GM19397 (cell line): ENCODE measurements around the gene ATP6AP1.
"Not testable (repeated sequence)": the region's sequence is repeated elsewhere in the genome, so short reads cannot be mapped to it uniquely, and the experiment has no call there.

Source experiments
- ATAC-seq: cut with Tn5 transposase; IDR thresholded peaks from one replicate; pipeline ENCODE4 v1.9.1; 2021; ENCODE audit warnings: mild to moderate bottlenecking, moderate library complexity; ENCODE audit not compliant: unreplicated experiment

ATP6AP1 gene

DNA sequence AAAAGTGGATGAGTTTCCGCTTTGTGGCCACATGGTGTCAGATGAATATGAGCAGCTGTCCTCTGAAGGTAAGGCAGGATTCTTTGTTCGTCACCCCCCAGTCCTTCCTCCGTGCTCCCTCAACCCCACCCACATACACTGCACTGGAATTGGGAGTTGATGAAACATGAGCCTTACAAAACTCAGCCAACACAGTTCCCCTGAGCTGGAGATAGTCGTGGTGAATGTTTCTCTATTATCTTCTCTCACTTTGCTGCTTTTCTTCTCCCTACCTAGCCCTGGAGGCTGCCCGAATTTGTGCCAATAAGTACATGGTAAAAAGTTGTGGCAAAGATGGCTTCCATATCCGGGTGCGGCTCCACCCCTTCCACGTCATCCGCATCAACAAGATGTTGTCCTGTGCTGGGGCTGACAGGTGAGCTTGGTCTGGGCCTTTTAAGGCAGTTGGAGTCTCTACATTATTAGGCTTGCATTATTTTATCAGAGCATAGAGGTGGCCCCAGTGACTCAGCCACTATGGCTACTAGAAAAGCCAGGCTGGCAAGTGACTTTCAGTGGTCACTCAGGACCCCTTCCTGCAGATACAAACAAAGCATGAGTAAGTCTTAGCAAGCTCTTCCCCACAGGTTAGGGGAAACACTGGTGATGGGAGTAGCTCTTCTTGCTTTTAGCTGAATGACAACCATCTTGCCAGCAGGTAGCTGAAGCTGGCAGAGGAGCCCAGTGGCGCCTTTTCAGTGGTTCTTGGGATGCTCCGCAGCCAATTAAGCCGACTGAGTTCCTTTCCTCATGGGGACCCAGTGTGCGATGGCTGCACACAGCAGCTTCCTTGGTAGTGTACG lies 28.7 kb upstream of the ATP6AP1 start:
- ATAC-seq, result no peak

DNA sequence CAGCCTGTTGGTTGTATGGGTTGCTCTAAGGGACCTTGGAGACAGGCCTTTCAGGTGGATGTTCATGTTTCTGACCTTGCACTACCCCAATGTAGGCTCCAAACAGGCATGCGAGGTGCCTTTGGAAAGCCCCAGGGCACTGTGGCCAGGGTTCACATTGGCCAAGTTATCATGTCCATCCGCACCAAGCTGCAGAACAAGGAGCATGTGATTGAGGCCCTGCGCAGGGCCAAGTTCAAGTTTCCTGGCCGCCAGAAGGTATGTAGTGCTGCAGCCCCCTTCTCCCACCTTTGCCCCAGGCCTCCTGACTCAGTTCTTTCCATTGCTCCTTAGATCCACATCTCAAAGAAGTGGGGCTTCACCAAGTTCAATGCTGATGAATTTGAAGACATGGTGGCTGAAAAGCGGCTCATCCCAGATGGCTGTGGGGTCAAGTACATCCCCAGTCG lies 28.1 kb upstream of the ATP6AP1 start:
- not testable (repeated sequence) for ATAC-seq

- no peak for ATAC-seq
Observed at GRCh38 chrX:154401045-154401799, 27.3 kb upstream of the ATP6AP1 start.

GRCh38 chrX:154401918-154402621 lies 26.4 kb upstream of the ATP6AP1 start:
- no peak for ATAC-seq

- ATAC-seq, result no peak
Observed at GRCh38 chrX:154402622-154403127, 25.8 kb upstream of the ATP6AP1 start.

DNA sequence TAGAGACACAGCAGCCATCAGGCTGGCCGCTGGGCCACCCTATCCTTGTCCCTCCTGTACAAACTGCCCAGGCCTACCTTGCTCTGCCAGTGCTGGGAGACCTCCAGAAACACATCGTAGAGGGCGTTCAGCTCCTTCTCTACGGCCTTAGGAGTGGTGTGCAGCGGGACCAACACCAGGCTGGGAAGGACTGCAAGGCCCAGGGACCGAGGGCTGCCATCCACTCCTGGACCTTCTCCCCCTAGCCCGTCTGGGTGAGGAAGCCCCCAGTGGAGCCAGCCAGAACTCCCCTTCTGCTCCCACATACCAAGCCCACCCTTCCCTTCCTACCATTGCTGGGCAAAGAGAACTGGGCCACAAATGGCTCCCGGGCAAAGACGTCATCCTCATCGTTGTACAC lies 25.3 kb upstream of the ATP6AP1 start:
- ATAC-seq, result no peak

DNA sequence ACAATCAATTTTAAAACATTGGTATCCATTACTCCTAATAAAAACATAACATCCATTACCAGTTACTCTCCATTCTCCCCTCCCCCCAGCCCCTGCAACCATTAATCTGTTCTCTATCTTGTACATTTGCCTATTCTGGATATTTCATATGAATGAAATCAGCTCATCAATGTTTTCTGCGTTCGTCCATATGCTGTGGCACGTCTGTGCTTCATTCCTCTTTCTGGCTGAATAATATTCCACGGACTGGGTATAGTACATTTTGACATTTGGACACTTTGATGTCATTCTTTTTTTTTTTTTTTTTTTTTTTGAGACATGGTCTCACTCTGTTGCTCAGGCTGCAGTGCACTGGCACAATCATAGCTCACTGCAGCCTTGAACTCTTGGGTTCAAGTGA lies 24.6 kb upstream of the ATP6AP1 start:
- no peak for ATAC-seq

GRCh38 chrX:154404625-154405192 lies 23.8 kb upstream of the ATP6AP1 start:
- ATAC-seq, result no peak

GRCh38 chrX:154408659-154409221 lies 19.7 kb upstream of the ATP6AP1 start:
- ATAC-seq, result no peak

- no peak for ATAC-seq
Observed at GRCh38 chrX:154409222-154409871, 19.1 kb upstream of the ATP6AP1 start, which contains the start of gene DNASE1L1. Gene DNASE1L1, minus strand, starts transcription at chrX:154409254. Its CDS starts 3,686 bp downstream, at chrX:154405568.

GRCh38 chrX:154411981-154412340 lies 16.5 kb upstream of the ATP6AP1 start:
- no peak for ATAC-seq

DNA sequence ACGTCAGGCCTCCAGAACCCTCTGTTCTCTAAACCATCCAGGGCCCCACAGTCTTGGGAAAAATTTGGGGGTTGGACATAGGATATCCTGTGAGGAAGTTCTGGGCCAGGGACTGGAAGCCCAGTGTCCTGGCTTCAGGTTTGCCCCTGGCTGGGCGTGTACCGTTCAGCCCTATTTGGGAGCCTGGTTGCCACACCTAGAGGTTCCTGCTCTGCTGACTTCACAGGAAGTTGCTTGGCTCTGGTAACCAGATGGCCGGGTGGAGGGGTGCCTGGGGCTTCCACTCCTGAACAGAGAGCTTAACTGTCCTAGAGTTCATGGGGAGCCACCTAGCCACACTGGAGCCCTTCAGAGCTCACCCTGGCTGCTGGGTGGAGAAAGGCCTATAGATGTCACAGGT lies 16.0 kb upstream of the ATP6AP1 start:
- no peak for ATAC-seq

- ATAC-seq, result no peak
Observed at GRCh38 chrX:154413142-154413541, 15.3 kb upstream of the ATP6AP1 start.

- no peak for ATAC-seq
Observed at GRCh38 chrX:154417157-154417556, 11.3 kb upstream of the ATP6AP1 start.

GRCh38 chrX:154419189-154419588 lies 9.3 kb upstream of the ATP6AP1 start:
- ATAC-seq, result no peak

DNA sequence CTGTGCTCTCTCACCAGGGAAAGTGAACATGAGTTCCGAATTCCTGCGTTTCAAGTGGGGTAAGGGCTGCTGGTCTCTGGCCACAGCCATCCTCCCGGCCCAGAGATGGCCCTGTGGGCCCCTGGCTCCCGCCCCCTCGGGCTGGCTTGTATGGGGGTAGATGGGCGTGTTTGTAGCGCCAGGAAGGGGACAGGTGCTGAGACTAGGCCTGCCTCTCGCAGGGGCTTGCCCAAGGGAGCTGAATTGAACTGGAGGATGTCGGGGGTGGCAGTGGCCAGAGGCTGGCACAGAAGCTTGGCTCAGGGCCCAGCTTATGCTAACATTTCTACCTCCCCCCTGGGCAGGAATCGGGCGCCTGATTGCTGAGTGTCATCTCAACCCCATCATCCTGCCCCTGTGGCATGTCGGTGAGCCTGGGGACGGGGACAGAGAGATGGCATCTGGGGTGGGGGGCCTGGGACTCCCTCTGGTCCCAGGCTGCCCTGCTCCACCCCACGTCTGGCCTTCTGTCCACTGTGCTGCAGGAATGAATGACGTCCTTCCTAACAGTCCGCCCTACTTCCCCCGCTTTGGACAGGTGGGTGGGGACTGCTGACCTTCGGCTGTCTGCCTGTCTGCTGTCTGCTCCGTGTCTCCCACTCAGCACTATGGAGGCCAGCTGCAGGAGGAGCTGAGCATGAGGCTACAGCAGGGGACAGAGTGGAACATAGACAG lies 8.6 kb upstream of the ATP6AP1 start:
- ATAC-seq, result no peak

DNA sequence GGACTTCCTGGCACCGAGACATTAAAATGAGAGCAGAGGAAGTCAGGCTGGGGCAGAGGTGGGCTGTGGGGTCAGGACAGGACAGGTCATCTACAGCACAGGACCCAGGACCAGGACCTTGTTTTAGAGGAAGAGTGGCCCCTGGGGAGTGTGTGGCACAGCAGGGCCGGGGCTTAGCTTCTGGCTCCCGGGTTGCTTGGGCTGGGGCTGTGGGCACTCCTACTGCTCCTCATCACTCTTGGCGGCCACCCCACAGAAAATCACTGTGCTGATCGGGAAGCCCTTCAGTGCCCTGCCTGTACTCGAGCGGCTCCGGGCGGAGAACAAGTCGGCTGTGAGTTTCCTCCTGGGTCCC lies 8.1 kb upstream of the ATP6AP1 start:
- no peak for ATAC-seq

DNA sequence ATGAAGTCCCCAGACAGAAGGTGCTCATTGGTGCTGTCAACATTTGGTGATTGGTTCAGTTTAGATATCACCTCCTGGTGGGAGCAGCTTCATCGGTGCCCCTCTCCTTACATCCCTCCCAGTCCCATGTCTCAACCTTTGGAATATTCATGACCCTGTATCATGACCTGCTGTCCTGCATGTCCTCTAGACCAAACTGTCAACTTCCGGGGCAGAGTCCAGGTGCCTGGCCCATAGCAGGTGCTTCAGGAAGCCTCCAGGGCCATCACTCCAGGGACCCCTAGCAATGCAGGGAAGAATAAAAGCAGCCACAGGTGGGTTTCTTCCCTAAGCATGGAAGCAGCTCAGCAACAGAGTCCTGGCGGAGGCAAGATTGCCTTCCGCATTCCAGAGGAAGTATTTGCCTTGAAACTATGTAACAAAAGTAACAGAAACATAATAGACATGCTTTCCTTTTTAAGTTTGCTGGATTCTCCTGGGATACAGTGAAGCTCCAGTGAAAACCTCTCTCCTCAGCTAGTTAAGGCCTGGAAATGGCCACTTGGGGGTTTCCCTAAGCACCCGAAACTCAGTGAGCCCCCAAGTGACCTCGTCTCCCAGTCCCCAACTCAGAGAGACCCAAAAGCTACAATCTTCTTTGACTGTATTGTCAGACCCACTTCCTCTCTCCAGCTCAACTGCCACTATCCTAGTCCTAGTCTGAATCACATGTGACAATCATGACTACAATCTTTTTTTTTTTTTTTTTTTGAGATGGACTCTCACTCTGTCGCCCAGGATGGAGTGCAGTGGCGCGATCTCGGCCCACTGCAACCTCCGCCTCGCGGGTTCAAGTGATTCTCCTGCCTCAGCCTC lies 1.3 kb upstream of the ATP6AP1 start:
- no peak for ATAC-seq

GRCh38 chrX:154429711-154430110 lies 1.2 kb downstream of the ATP6AP1 start:
- ATAC-seq, result no peak
